CD4-positive, alpha-beta T cell treated with Interleukin-2 at 100 ng/mL for 4 hours (primary cell): Measurements from ENCODE around the gene MYO18A.

ENCODE experiments used
- DNase-seq: peaks from one replicate; pipeline ENCODE4 v3.0.0-alpha.2; 2020; ENCODE audit warnings: low spot score

Gene MYO18A

GRCh38 chr17:29124135-29124924 is 55.9 kb downstream of the MYO18A start:
- DNase-seq, result peak; percentile 72

GRCh38 chr17:29123111-29123510 is 57.1 kb downstream of the MYO18A start:
- DNase-seq, result no peak

GRCh38 chr17:29121442-29121841 is 58.8 kb downstream of the MYO18A start:
- no peak for DNase-seq

DNA sequence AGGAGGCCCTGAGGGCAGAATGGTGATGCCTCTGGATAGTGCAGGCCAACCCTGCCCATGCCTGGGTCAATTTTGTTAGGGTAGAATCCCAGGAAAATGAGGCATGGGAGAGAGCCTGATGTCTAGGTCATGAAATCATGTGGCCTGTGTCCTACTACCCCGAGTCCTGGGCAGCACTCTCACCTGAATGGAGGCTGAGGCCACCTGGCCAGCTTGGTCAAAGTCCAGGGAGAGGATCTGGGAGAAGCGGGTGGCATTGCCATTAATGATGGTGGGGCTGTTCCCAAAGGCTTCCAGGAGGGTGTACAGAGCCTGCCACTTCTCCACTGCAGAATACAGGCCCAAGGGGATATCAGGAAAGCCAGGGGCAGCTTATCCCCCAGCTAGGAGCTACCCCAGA is 59.8 kb downstream of the MYO18A start:
- DNase-seq, result no peak

GRCh38 chr17:29119265-29119664 is 60.9 kb downstream of the MYO18A start:
- no peak for DNase-seq

- DNase-seq, result peak; percentile 80
These were observed 63.1 kb downstream of the MYO18A start for GRCh38 chr17:29116804-29117753.

DNA sequence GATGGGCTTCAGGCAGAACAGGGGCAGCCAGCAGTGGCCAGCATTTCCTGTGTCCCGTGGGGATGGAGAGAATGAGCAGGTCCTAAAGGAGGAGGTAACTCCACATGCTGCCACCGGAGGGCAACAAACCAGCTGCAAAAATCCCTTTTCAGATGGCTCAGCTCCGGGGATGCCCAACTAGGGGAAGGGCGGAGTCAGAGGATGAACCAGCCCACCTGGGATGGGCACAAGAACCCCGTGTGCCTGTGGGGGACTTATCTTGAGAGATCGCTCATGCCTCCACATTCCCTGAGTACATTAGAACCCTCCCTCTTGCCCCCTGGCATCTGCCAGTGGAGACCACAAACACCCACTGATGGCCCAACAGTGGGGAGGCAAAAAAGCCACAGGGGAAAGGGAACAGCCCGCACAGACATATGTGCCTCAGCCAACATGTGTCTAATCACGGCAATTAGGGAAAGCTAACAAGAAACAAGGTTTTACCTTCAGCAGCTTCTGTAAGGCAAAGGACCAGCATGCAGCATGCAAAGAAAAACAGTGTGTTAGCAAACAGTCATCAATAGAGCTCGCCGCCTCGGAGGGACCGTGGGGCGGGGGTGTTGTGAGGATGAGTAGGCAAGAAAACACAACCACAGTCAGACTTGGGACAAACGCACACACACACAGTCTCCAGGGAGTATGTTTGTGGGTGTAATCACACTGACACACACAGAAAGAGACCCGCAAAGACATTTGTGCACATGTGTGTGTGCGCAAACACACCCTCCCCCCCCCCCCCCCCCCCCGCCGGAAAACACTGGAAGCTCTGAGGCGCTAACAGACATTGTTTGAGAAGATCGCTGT is 64.0 kb downstream of the MYO18A start:
- peak; percentile 36 for DNase-seq

DNA sequence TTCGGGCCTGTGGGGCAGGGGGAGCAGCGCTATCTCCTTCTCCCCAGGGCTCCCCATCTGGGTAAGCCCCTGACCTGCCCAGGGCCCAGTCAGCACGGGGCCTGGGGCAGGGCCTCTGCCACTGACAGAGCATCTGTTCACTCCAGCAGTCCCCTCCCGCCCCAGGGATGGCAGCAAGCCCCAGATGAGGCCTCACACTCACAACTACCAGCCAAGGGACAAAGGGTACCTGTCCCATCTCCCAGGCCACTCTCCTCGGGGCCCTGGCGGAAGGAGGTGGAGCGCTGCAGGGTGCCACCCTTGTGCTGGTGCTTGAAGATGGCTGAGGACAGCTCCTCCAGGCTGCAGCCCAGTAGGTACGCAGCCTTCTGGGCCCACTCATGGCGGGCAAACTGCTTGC is 64.8 kb downstream of the MYO18A start:
- DNase-seq, result no peak

DNA sequence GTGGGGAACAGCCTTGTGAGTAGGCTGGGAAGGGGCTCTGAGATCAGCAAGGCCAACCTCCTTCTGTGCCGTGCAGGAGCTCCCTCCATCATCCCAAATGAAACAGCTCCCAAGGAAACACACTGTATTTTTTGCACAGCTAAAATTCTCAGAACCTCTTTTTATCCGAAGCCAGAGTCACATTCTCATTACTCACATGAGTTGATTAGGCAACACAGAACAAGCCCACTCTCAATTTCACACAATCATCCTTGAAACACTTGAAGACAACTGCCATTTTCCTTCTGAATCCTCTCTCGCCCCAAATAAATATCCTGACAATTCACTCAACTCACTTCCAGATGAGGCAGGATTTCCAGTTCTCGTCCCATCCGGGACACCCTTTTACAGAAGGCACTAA is 66.1 kb downstream of the MYO18A start:
- no peak for DNase-seq

DNA sequence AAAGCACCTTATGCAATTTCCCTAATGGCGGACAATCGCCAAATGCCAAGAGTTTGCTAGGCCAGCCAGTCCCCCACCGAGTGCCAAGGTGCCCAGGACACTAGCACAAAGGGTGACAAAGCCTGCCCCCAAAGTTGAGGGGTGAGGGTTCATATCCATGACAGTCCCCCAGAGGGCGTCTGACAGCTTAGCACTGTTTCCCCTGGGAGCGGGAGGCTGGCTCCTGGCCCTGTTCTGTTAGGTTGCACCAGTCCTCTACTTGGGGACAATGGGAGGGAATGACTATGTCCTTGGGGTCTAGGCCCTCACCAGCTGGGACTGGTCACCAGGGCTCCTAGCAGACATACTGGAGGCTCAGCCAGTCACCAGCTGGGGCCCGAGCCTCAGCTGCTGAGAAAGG is 66.9 kb downstream of the MYO18A start:
- no peak for DNase-seq

- no peak for DNase-seq
These were observed 67.4 kb downstream of the MYO18A start for GRCh38 chr17:29112771-29113295.

GRCh38 chr17:29111816-29112499 is 68.2 kb downstream of the MYO18A start:
- peak; percentile 64 for DNase-seq

DNA sequence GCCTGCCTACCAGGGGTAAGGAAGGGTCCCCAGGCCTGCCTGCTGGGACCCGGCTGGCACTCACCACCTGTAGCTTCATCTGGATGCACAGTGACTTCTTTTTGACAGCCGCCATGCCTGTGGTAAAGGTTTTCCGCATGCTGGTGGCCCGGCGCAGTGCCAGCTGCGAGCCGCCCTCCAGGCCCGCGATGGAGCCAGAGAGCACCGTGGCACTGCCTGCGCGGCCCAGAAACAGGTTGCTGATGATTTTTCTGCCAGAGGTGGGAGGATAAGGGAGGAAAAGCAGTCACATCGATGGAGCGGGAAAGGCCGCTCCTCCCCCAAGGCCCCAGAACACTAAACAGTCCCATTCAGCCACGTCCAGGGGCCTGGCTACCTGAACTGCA is 69.8 kb downstream of the MYO18A start:
- no peak for DNase-seq

DNA sequence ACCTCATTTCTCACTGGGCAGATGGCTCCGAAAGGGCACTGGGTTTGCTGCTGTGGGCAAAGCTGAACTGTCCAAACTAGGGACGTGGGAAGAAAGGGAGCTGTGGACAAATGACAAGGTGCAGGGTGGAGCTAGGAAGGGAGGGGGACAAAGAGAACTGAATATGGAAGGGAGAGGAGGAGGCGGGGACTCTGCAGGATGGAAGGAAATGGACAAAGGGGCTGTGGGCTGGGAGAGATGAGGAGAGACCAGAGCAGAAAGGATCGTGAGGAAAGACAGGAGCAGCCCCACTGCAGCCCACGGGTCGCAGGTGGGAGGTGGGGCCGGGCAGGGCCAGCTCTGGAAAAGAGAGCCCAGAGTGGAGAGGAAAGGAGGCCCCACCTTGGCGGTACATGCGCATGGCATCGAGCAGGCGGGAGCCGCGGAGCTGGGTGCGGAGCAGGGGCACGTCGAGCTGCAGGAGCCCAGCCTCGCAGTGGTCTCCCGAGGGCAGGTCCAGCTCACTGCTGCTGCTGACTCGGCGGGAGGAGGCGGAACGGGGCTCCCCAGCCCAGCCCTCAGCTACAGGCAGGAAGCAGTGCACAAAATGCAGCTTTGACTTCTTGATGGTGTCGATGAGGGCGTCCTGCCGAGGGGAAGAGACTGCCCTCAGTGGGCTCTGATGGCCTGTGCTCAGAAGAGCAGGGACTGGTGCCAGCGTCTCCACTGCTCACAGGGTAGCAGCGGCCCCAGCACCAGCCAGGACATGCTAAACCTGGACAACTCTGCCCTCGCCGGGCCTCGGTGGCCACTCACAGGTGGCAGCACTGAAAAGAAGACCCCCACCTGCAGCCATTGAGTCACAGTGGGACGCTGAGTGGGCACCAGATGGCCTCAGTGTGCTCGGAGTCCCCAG is 70.5 kb downstream of the MYO18A start:
- DNase-seq, result no peak

DNA sequence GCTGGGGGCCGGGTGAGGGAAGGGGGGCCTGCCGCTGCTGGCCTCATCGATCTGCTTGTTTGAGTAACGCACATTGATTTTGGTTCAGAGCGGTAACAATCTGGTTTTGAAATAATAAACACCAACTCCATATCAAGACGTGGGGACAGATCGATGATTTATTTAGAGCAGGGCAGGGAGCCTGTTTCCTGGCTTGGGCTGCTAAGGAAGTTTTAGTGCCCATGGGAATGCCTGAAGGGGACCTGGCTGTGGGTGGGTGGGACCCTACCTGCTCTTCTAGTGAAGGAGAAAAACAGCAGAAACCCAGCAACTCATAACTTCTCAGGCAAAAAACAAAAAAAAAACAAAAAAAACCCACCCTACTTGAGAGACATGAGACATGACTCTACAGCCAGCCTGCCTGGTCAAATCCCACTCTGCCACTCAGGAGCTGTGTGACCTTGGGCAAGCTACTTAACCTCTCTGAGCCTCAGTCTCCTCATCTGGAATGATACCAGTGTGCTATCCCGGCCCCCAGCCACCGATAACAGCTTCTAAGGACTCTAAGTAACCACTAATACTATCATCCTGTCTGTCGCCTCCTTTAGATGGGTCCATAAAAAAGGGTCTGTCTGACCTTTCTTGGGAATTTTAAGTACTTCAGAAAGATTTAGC is 71.2 kb downstream of the MYO18A start:
- no peak for DNase-seq

- DNase-seq, result no peak
These were observed 72.0 kb downstream of the MYO18A start for GRCh38 chr17:29107933-29108822.

- DNase-seq, result no peak
These were observed 73.1 kb downstream of the MYO18A start for GRCh38 chr17:29107084-29107483.

GRCh38 chr17:29103341-29103740 is 76.9 kb downstream of the MYO18A start:
- DNase-seq, result no peak

- no peak for DNase-seq
These were observed 77.4 kb downstream of the MYO18A start for GRCh38 chr17:29102741-29103181.
